LNCAP (cell line): Measurements from ENCODE around the gene RSAD1.

Experiments used
- TF ChIP-seq, protein P1 (sequence below): fragments of 450-650 bp; IDR thresholded peaks from 2 replicates; pipeline ENCODE4 v1.5.1; 2017; ENCODE audit warnings: mild to moderate bottlenecking

RSAD1 gene

DNA sequence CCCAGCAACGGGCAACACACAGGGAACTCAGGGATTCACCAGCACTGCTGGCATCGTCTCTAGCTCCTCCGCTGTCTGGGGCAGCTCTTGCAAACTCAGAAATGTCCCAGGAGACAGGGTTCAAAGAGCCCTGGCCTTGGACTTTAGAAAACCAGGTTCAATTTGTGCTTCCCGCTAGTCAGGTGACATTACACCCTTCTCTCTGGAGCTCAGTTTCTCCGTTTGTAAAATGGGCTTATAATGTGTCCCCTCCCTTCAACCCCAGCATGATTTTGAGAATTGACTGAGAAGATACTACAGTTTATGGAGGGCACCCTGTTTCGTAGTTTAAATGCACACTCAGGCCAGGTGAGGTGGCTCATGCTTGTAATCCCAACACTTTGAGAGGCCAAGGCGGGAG, 27.6 kb downstream of the RSAD1 start:
- TF ChIP-seq, protein P1, sequence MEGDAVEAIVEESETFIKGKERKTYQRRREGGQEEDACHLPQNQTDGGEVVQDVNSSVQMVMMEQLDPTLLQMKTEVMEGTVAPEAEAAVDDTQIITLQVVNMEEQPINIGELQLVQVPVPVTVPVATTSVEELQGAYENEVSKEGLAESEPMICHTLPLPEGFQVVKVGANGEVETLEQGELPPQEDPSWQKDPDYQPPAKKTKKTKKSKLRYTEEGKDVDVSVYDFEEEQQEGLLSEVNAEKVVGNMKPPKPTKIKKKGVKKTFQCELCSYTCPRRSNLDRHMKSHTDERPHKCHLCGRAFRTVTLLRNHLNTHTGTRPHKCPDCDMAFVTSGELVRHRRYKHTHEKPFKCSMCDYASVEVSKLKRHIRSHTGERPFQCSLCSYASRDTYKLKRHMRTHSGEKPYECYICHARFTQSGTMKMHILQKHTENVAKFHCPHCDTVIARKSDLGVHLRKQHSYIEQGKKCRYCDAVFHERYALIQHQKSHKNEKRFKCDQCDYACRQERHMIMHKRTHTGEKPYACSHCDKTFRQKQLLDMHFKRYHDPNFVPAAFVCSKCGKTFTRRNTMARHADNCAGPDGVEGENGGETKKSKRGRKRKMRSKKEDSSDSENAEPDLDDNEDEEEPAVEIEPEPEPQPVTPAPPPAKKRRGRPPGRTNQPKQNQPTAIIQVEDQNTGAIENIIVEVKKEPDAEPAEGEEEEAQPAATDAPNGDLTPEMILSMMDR = no peak

DNA sequence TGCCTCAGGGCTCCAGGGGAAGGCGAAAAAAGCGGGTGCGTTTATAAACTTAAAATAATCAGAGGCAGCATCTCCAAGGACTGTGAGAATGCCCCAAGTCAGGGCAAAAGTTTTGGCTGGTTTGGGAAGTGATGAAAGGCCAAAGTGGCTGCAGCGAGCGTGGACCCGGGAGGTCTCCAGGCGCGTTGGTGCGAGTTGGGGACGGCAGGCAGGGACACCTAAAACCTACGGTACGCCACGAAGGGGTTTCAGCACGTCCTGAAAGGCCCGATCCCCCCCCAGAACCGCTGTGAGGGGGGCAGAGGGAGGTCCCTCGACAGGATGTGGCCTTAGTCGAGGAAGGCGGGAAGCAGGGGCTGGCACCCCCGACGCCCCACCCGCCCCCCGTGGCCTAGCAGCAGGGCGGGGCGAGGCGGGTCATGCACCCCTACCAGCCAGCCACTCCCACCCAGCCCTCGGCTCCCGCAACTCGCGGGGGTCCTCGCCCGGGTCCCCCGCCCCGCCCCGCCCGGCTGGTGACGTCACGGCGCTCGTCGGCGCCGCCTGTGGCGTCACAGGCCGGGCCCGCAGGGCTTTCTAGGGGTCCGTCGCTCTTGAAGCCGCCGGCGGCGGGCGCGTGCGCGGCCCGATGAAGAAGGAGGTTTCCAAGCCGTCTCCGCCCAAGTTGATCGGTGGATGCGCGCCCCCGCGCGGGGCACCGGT, 29.4 kb downstream of the RSAD1 start, which contains the start of gene MYCBPAP:
Gene MYCBPAP, plus strand, starts transcription at position 569 of the 702 bp plus-strand sequence. CDS start 236 bp downstream, outside the sequence.
- TF ChIP-seq, protein P1 = no peak

DNA sequence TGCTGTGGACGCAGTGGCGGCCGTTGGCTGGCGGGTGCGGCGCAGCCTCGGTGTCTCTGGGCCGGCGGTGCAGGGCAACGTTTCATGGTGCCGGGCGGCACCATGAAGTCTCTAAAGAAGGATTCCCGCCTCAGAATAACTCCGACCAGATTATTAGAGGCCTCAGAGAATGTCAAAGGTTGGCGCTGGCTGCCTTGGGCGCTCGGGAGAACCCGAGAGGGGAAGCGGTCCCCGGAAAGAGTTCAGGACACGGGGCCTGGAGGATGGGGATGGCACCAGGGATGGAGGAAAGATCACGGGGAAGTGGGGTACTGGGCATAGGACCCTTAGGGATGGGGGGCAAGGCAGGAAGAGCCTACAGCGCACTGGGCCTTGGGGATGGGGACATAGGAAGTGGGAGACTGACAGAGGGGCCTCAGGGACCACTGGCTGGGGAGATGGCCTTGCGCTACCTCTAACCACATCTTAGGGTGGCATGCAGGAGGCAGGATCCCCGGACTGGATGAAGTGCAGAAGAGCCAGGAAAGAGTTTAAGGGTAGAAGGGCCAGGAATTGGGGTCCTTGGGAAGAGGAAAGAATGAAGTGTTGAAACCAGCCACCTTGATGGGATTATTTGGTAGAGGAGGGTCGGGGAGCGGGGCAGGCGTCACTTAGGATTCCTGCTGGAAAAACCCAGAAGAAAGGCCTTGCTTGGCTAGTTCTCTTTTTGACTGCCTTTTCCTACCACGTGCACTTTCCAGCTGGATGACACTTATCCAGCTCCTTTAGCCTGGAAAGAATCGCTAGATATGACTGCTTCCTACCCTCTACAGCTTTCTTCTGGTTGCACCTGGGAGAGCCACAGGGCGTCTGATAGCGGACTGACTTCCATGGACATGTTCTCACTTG, 30.2 kb downstream of the RSAD1 start:
- TF ChIP-seq, protein P1 = no peak

DNA sequence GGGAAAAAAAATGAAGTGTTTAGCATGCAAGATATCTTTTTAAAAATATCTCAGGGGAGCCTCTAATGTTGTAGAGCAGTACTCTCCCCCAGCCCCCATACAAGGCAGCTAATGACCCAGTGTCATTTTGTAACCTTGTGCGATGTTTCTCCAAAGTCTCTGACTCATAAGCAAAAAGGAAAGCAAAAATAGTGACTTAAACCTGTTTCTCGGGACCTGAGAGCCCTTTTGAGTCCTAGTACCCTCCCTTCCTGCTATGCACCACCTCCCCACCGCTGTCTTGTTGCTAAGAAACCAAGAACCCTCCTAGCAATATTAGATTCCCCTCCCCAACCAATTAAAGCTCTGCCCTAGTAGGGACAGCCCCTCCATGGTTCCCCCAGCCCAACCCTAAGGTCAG, 32.4 kb downstream of the RSAD1 start:
- TF ChIP-seq, protein P1 = no peak

DNA sequence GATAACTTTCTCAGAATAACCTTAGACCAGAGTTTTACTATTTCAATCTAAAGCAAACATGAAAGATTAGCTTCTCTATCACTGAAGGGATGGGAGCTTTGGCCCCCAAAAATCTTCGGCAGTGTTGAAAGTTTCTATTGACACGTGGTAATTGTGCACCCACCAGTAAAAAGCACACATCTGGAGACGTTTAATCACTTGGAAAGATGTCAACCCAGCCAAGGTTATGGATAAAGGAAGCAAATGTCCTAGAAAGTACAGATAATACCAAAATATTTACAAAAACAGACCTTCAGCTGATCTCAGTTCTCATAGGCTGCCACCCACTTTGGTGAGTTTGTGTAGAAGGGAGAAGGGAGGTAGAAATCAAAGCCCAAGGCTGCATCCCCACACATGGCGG, 34.8 kb downstream of the RSAD1 start:
- TF ChIP-seq, protein P1 = no peak

DNA sequence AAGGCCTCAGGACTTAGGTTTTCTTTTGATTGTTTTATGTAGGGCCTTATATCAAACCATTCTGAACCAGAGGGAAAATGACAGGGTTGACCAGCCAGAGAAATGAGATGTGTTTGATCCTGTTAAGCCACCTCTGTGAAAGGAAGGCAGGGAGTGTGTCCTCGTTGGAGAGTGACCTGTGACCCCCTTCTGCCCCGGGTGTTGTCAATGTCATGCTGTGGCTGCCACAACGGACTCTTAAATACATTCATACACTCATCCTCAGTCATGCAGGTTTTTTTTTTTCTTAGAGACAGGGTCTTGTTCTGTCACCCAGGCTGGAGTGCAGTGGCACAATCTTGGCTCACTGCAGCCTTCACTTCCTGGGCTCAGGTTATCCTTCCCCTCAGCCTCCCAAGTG, 35.7 kb downstream of the RSAD1 start:
- TF ChIP-seq, protein P1 = no peak

DNA sequence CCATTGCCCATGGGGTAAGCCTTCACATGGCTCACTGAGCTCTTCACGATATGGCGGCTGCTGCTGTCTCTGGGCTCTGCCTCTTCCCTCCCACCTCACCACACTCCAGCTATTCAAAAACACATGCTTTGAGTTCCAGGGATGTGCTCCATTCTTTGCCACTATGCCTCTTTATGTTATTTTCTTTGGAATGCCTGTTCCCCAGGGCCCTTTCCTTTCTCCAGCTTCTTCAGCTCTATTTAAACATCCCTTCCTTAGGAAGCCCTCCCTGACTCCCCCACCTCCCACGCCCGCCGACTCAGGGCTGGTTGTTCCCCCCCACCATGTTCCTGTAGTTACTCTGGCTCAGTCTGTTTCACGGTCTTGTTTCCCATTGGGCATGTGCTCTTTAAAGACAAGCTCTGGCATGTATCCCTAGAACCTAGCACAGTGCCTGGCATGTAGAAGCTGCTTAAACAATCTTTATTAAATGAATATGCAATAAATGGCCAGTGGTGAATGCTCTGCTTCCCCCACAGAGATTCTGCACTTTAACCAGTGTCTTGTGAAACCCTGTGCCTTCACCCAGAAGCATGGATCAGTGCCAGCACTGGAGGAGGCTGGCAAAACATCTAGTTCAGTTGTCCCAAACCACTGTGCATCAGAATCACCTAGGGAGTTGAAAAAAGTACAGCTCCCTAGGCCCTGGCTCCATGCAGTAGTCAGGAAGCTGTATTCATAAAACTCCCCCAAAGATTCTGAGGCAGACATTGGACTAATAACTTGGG, 36.5 kb downstream of the RSAD1 start:
- TF ChIP-seq, protein P1 = no peak
